ENCODE results near the gene ANKRD12.
"Not testable (repeated sequence)": the region's sequence is repeated elsewhere in the genome, so short reads cannot be mapped to it uniquely, and the experiment has no call there.

Gene ANKRD12

DNA sequence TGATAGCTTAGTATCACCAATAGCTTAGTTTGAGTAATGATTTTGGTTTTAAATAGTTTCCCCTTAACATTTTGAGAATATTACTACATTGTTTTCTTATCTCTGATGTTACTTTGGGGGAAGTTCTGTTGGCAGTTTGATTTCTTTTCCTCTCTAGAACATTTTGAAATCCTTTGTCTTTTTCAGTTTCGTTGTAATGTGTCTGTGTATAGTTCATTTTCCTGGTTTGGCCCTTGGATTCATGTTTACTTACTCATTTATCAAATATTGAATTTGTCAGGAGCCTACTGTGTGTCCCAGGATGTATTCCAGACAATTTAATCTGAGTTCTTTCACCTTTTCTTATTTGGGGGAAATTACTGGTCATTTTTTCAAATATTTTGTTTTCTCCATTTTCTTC lies 16.7 kb downstream of the ANKRD12 start:
- H3K79me2 ChIP-seq (ENCODE audit: insufficient read depth, low read length) = peaks cover 93% of the 10 kb centered on the region
- H3K27ac ChIP-seq (ENCODE audit: low read depth, low read length) = no peak overlapping the region
- H3K27me3 ChIP-seq (ENCODE audit: low read length) = no peaks in the 10 kb centered on the region
- H3F3A ChIP-seq (ENCODE audit: insufficient read depth) = no peaks in the 10 kb centered on the region
- TF ChIP-seq EZH2phosphoT487 (conservative IDR thresholded peaks at IDR 0.05; ENCODE audit: low read length) = no peak
- TF ChIP-seq, protein P1, sequence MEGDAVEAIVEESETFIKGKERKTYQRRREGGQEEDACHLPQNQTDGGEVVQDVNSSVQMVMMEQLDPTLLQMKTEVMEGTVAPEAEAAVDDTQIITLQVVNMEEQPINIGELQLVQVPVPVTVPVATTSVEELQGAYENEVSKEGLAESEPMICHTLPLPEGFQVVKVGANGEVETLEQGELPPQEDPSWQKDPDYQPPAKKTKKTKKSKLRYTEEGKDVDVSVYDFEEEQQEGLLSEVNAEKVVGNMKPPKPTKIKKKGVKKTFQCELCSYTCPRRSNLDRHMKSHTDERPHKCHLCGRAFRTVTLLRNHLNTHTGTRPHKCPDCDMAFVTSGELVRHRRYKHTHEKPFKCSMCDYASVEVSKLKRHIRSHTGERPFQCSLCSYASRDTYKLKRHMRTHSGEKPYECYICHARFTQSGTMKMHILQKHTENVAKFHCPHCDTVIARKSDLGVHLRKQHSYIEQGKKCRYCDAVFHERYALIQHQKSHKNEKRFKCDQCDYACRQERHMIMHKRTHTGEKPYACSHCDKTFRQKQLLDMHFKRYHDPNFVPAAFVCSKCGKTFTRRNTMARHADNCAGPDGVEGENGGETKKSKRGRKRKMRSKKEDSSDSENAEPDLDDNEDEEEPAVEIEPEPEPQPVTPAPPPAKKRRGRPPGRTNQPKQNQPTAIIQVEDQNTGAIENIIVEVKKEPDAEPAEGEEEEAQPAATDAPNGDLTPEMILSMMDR (IDR thresholded peaks at IDR 0.05; ENCODE audit: insufficient read depth, low read length, poor library complexity, severe bottlenecking) = no peak
- H3K9ac ChIP-seq (ENCODE audit: low read length) = no peak overlapping the region
- H3K9me2 ChIP-seq (replicated peaks; ENCODE audit: insufficient read depth, low read length) = no peaks in the 10 kb centered on the region
- no peak overlapping the region for H3K4me3 ChIP-seq (ENCODE audit: insufficient read depth, low read length, poor library complexity, severe bottlenecking)
- peaks cover 16% of the 10 kb centered on the region; the same call in 1 of the 2 replicates for H4K20me1 ChIP-seq (ENCODE audit: low read depth, low read length)
- 0 out of 2 replicates have a peak, but pooled peaks cover 3% of the 10 kb centered on the region for H3K36me3 ChIP-seq (ENCODE audit: low read length)
- no peak overlapping the region for H3K4me2 ChIP-seq (ENCODE audit: low read depth, low read length, poor library complexity, severe bottlenecking)
- no peaks in the 10 kb centered on the region for H3K9me3 ChIP-seq (ENCODE audit: insufficient read depth, low read length)
- no peak overlapping the region for H2AFZ ChIP-seq (ENCODE audit: low read depth, low read length, severe bottlenecking)

DNA sequence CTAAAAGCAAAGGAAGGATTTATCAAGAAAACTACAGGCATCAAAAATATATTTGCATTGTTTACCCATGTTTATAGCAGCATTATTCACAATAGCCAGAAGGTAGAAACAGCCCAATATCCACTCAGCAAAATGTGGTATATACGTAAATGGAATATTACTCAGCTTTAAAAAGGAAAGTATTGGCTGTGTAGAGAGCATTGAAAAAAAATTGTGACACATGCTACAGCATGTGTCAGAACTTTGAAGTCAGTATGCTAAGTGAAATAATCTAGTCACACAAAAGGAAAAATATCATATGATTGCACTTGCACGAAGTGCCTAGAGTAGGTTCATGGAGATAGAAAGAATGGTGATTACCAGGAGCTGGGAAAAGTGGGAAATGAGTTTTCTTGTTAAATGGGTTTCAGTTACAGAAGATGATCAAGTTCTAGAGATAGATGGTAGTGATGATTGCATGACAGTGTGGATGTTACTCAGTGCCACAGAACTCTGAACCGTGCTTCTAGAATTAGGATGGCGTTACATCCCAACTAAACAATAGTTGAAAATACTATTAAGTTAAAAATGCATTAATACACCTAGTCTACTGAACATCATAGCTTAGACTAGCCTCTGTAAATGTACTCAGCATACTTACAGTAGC lies 20.1 kb downstream of the ANKRD12 start:
- Histone ChIP-seq H4K20me1 (ENCODE audit: low read depth, low read length) (0 out of 2 replicates have a peak, but pooled peaks cover 10% of the 10 kb centered on the region), H3K4me2 (ENCODE audit: low read depth, low read length, poor library complexity, severe bottlenecking) (no peak overlapping the region), H3K9ac (ENCODE audit: low read length) (no peak overlapping the region), H3K4me3 (ENCODE audit: insufficient read depth, low read length, poor library complexity, severe bottlenecking) (no peak overlapping the region), H3K36me3 (ENCODE audit: low read length) (0 out of 2 replicates have a peak, but pooled peaks cover 3% of the 10 kb centered on the region), H3K9me3 (ENCODE audit: insufficient read depth, low read length) (no peaks in the 10 kb centered on the region), H2AFZ (ENCODE audit: low read depth, low read length, severe bottlenecking) (no peak overlapping the region), H3K27ac (ENCODE audit: low read depth, low read length) (no peak overlapping the region), H3K79me2 (ENCODE audit: insufficient read depth, low read length) (peaks cover 81% of the 10 kb centered on the region), H3K9me2 (replicated peaks; ENCODE audit: insufficient read depth, low read length) (no peaks in the 10 kb centered on the region), H3K27me3 (ENCODE audit: low read length) (no peaks in the 10 kb centered on the region), H3F3A (ENCODE audit: insufficient read depth) (no peaks in the 10 kb centered on the region)
- TF ChIP-seq EZH2phosphoT487 (conservative IDR thresholded peaks at IDR 0.05; ENCODE audit: low read length) = no peak

DNA sequence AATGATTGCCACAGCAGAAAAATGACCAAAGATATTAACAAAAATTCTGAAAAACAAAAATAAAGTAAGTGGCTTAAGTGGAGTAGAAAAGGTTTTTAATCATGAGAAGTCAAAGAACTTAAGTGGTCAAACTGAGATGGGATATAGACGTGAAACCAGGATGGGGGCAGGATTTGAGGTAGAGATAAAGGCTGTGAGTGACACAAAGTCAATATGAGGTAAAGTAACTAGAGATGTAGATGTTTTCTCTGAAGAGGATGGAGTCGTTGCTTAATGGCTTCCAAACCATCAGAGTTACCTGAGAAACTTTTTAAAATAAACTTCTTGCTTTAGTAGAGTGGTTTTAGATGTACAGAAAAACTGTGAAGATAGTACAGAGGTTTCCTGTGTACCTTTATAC lies 21.2 kb downstream of the ANKRD12 start:
- Histone ChIP-seq H3K36me3 (ENCODE audit: low read length) (0 out of 2 replicates have a peak, but pooled peaks cover 3% of the 10 kb centered on the region), H3K9ac (ENCODE audit: low read length) (no peak overlapping the region), H3K4me3 (ENCODE audit: insufficient read depth, low read length, poor library complexity, severe bottlenecking) (no peak overlapping the region), H3K9me3 (ENCODE audit: insufficient read depth, low read length) (no peaks in the 10 kb centered on the region), H3K27me3 (ENCODE audit: low read length) (no peaks in the 10 kb centered on the region), H3F3A (ENCODE audit: insufficient read depth) (no peaks in the 10 kb centered on the region), H4K20me1 (ENCODE audit: low read depth, low read length) (0 out of 2 replicates have a peak, but pooled peaks cover 10% of the 10 kb centered on the region), H3K79me2 (ENCODE audit: insufficient read depth, low read length) (peaks cover 79% of the 10 kb centered on the region), H3K9me2 (replicated peaks; ENCODE audit: insufficient read depth, low read length) (no peaks in the 10 kb centered on the region), H2AFZ (ENCODE audit: low read depth, low read length, severe bottlenecking) (no peak overlapping the region), H3K4me2 (ENCODE audit: low read depth, low read length, poor library complexity, severe bottlenecking) (no peak overlapping the region), H3K27ac (ENCODE audit: low read depth, low read length) (no peak overlapping the region)
- TF ChIP-seq, protein P1 (IDR thresholded peaks at IDR 0.05; ENCODE audit: insufficient read depth, low read length, poor library complexity, severe bottlenecking) = no peak
- no peak for TF ChIP-seq EZH2phosphoT487 (conservative IDR thresholded peaks at IDR 0.05; ENCODE audit: low read length)

DNA sequence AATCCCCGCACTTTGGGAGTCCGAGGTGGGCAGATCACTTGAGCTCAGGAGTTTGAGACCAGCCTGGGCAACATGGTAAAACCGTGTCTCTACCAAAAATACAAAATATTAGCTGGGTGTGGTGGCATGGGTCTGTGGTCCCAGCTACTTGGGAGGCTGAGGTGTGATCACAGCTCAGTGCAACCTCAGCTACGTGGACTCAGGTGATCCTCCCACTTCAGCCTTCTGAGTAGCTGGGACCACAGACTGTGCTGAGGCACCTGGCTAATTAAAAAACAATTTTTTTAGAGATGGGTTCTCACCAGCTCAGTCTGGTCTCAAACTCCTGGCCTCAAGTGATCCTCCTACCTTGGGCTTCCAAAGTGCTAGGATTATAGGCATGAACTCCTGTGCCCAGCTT lies 23.4 kb downstream of the ANKRD12 start:
- H2AFZ ChIP-seq (ENCODE audit: low read depth, low read length, severe bottlenecking) = no peak overlapping the region

DNA sequence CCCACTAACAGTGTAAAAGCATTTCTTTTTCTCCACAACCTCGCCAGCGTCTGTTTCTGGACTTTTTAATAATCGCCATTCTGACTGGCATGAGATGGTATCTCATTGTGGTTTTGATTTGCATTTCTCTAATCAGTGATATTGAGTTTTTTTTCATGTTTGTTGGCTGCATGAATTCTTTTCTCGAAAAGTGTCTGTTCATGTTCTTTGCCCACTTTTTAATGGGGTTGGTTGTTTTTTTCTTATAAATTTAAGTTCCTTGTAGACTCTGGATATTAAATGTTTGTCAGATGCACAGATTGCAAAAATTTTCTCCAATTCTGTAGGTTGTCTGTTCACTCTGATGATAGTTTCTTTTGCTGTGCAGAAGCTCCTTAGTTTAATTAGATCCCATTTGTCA lies 26.1 kb downstream of the ANKRD12 start:
- H3K36me3 ChIP-seq (ENCODE audit: low read length); H3K9ac ChIP-seq (ENCODE audit: low read length); H3K4me3 ChIP-seq (ENCODE audit: insufficient read depth, low read length, poor library complexity, severe bottlenecking); H3F3A ChIP-seq (ENCODE audit: insufficient read depth); H4K20me1 ChIP-seq (ENCODE audit: low read depth, low read length); H3K4me2 ChIP-seq (ENCODE audit: low read depth, low read length, poor library complexity, severe bottlenecking); H3K9me2 ChIP-seq (replicated peaks; ENCODE audit: insufficient read depth, low read length); H3K27ac ChIP-seq (ENCODE audit: low read depth, low read length); H2AFZ ChIP-seq (ENCODE audit: low read depth, low read length, severe bottlenecking); H3K27me3 ChIP-seq (ENCODE audit: low read length): not testable (repeated sequence)
- Histone ChIP-seq H3K9me3 (ENCODE audit: insufficient read depth, low read length) (peaks cover 10% of the 10 kb centered on the region; the same call in 1 of the 2 replicates), H3K79me2 (ENCODE audit: insufficient read depth, low read length) (peaks cover 58% of the 10 kb centered on the region)

More for the DNA sequence above, 23.4 kb downstream of the ANKRD12 start:
- H3K27me3 ChIP-seq (ENCODE audit: low read length) = no peaks in the 10 kb centered on the region
- H3F3A ChIP-seq (ENCODE audit: insufficient read depth) = no peaks in the 10 kb centered on the region
- no peak overlapping the region for H3K4me2 ChIP-seq (ENCODE audit: low read depth, low read length, poor library complexity, severe bottlenecking)
- 0 out of 2 replicates have a peak, but pooled peaks cover 3% of the 10 kb centered on the region for H3K36me3 ChIP-seq (ENCODE audit: low read length)
- no peak for TF ChIP-seq EZH2phosphoT487 (conservative IDR thresholded peaks at IDR 0.05; ENCODE audit: low read length)
- TF ChIP-seq, protein P1 (IDR thresholded peaks at IDR 0.05; ENCODE audit: insufficient read depth, low read length, poor library complexity, severe bottlenecking) = no peak
- H3K9ac ChIP-seq (ENCODE audit: low read length) = no peak overlapping the region
- H3K4me3 ChIP-seq (ENCODE audit: insufficient read depth, low read length, poor library complexity, severe bottlenecking) = no peak overlapping the region
- peaks cover 77% of the 10 kb centered on the region for H3K79me2 ChIP-seq (ENCODE audit: insufficient read depth, low read length)
- peaks cover 10% of the 10 kb centered on the region; the same call in 1 of the 2 replicates for H3K9me3 ChIP-seq (ENCODE audit: insufficient read depth, low read length)
- H4K20me1 ChIP-seq (ENCODE audit: low read depth, low read length) = 0 out of 2 replicates have a peak, but pooled peaks cover 6% of the 10 kb centered on the region
- H3K27ac ChIP-seq (ENCODE audit: low read depth, low read length) = no peak overlapping the region
- no peaks in the 10 kb centered on the region for H3K9me2 ChIP-seq (replicated peaks; ENCODE audit: insufficient read depth, low read length)
